Measurements from ENCODE around the gene GPC5. TPM values are rescaled to one million over a fixed set of nuclear protein-coding genes. Genes with fewer than 3 reads are reported as not detected.

GPC5 gene
- total and polyA plus RNA-seq, 9 of the 15 experiments (the other 6 are each of a cell fraction or from before 2014, with no cell fraction given) = 0.18 to 0.27 TPM; not detected in 7

DNA sequence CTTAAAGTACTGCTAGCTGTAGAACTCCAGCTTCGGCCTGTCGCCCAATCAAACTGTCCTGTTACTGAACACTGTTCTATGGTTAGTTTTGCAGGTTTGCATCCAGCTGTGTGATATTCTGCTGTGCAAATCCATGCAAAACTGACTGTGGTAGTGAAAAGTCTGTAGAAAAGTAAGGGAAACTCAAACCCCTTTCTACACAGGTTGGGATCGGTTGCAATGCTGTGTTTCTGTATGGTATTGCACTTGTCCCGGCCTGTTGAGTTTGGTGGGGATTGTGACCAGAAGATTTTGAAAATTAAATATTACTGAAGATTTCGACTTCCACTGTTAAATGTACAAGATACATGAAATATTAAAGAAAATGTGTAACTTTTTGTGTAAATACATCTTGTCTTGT, 47.3 kb upstream of the GPC5 start:
- Histone ChIP-seq H3K9ac (ENCODE audit: insufficient read depth in 1 of 2, low read depth in 2 of 2, low read length in 2 of 2) (peak overlapping the region; percentile 31 to 95), H3K4me2 (ENCODE audit: insufficient read depth, low read length) (peak overlapping the region; percentile 87), H3K27ac (ENCODE audit: extremely low read depth, low read depth, low read length) (peak overlapping the region; percentile 4), H3K36me3 (ENCODE audit: control insufficient read depth, insufficient read depth, low read length) (peaks cover 72% of the 10 kb centered on the region), H3K4me3 (peak overlapping the region; percentile 58; the same call in 1 of the 2 replicates), H4K20me1 (replicated peaks; ENCODE audit: control insufficient read depth, insufficient read depth, low read length) (peaks cover 63% of the 10 kb centered on the region), H2AFZ (ENCODE audit: low read depth, low read length) (no peak overlapping the region), H3K9me3 (replicated peaks; ENCODE audit: control insufficient read depth, insufficient read depth, low read depth, low read length) (no peaks in the 10 kb centered on the region), H3K4me1 (replicated peaks in 1 of 2; ENCODE audit: control insufficient read depth in 2 of 2, insufficient read depth in 2 of 2, low read length in 2 of 2) (peaks cover 19 to 30% of the 10 kb centered on the region in 2 experiments), H3K9me1 (ENCODE audit: control insufficient read depth, insufficient read depth, low read length) (peaks cover 14% of the 10 kb centered on the region), H3K79me2 (ENCODE audit: control insufficient read depth, insufficient read depth, low read length) (peaks cover 83% of the 10 kb centered on the region), H3K27me3 (ENCODE audit: control insufficient read depth in 2 of 2, insufficient read depth in 2 of 2, low read length in 2 of 2) (no peaks in the 10 kb centered on the region)
- ChIA-PET CTCF (ENCODE audit: low intra/inter-chr PET ratio) (no interaction called here), POLR2A (interaction anchor here (0.7 to 4.3 kb wide), 5 partner anchors 8 to 14 kb away, joined by 3 to 54 read pairs (median 4); no protein-coding TSS in a partner anchor)
- ATAC-seq = no peak
- FAIRE-seq = no peak
- no TSS peak for BruUV-seq (replicated peaks)
- in situ Hi-C loops (cut with MboI) = no loop called here
- WGBS (ENCODE audit: insufficient coverage, low coverage, missing lambda C conversion rate) = 86% methylated on average over 5 of the region's 5 CpGs
- intact Hi-C loops (cut with micrococcal nuclease) = no loop called here
- DNase-seq (ENCODE audit: extremely low read depth in 1 of 4, low spot score in 3 of 4) = peak in 1 of 4 experiments; percentile 50
- TF ChIP-seq RBFOX2 (IDR thresholded peaks at IDR 0.05; ENCODE audit: low read depth, low read length) (no peak), ZNF41 (CRISPR knock-in tag; conservative IDR thresholded peaks at IDR 0.05) (no peak)
- TF ChIP-seq, protein P1, sequence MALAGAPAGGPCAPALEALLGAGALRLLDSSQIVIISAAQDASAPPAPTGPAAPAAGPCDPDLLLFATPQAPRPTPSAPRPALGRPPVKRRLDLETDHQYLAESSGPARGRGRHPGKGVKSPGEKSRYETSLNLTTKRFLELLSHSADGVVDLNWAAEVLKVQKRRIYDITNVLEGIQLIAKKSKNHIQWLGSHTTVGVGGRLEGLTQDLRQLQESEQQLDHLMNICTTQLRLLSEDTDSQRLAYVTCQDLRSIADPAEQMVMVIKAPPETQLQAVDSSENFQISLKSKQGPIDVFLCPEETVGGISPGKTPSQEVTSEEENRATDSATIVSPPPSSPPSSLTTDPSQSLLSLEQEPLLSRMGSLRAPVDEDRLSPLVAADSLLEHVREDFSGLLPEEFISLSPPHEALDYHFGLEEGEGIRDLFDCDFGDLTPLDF (CRISPR knock-in tag; IDR thresholded peaks at IDR 0.05) = peak; percentile 47; the same call in 1 of the 2 replicates
- TF ChIP-seq, protein P2, sequence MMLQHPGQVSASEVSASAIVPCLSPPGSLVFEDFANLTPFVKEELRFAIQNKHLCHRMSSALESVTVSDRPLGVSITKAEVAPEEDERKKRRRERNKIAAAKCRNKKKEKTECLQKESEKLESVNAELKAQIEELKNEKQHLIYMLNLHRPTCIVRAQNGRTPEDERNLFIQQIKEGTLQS (IDR thresholded peaks at IDR 0.05) = no peak
- TF ChIP-seq, protein P2 (CRISPR knock-in tag; conservative IDR thresholded peaks at IDR 0.05) = peak; percentile 23; the same call in 1 of the 2 replicates
